Adrenal gland (tissue), 5 donors: ENCODE data around the gene DPP6.

ENCODE experiments used
- POLR2A ChIP-seq, 2 donors: fragments of 450-650 bp; IDR thresholded peaks; one replicate each; pipeline ENCODE4 v1.6.1; 2017; ENCODE audit warnings: antibody characterized with exemption in 2 of 2, mild to moderate bottlenecking in 2 of 2, moderate library complexity in 1 of 2
- TF ChIP-seq, protein P1 (sequence below), 6 experiments: fragments of 450-650 bp in 4 of 6; fragments of 200-600 bp in 2 of 6; sonication (generic) in 1 of 6; IDR thresholded peaks; 1 replicate in 5 of 6; 2 replicates in 1 of 6; pipeline versions ENCODE4 v1.5.1 to v1.8.0; 2016 to 2021; ENCODE audit warnings: antibody characterized with exemption in 6 of 6, mild to moderate bottlenecking in 2 of 6, moderate library complexity in 1 of 6
- donor health status: DM: no; HTN: no; CAD: no.

GRCh38 chr7:154512121-154512833 lies 460.1 kb downstream of the DPP6 start:
- TF ChIP-seq, protein P1, sequence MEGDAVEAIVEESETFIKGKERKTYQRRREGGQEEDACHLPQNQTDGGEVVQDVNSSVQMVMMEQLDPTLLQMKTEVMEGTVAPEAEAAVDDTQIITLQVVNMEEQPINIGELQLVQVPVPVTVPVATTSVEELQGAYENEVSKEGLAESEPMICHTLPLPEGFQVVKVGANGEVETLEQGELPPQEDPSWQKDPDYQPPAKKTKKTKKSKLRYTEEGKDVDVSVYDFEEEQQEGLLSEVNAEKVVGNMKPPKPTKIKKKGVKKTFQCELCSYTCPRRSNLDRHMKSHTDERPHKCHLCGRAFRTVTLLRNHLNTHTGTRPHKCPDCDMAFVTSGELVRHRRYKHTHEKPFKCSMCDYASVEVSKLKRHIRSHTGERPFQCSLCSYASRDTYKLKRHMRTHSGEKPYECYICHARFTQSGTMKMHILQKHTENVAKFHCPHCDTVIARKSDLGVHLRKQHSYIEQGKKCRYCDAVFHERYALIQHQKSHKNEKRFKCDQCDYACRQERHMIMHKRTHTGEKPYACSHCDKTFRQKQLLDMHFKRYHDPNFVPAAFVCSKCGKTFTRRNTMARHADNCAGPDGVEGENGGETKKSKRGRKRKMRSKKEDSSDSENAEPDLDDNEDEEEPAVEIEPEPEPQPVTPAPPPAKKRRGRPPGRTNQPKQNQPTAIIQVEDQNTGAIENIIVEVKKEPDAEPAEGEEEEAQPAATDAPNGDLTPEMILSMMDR (IDR thresholded peaks at IDR 0.05): no peak
- TF ChIP-seq POLR2A (IDR thresholded peaks at IDR 0.05): no peak
